ENCODE results near the gene THBD.
A peak's percentile ranks its signal among the peaks of the same experiment; 100 is the strongest.

Gene THBD

GRCh38 chr20:23011008-23011721 lies 38.3 kb downstream of the THBD start:
- TF ChIP-seq, protein P1, sequence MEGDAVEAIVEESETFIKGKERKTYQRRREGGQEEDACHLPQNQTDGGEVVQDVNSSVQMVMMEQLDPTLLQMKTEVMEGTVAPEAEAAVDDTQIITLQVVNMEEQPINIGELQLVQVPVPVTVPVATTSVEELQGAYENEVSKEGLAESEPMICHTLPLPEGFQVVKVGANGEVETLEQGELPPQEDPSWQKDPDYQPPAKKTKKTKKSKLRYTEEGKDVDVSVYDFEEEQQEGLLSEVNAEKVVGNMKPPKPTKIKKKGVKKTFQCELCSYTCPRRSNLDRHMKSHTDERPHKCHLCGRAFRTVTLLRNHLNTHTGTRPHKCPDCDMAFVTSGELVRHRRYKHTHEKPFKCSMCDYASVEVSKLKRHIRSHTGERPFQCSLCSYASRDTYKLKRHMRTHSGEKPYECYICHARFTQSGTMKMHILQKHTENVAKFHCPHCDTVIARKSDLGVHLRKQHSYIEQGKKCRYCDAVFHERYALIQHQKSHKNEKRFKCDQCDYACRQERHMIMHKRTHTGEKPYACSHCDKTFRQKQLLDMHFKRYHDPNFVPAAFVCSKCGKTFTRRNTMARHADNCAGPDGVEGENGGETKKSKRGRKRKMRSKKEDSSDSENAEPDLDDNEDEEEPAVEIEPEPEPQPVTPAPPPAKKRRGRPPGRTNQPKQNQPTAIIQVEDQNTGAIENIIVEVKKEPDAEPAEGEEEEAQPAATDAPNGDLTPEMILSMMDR (IDR thresholded peaks at IDR 0.05): no peak

DNA sequence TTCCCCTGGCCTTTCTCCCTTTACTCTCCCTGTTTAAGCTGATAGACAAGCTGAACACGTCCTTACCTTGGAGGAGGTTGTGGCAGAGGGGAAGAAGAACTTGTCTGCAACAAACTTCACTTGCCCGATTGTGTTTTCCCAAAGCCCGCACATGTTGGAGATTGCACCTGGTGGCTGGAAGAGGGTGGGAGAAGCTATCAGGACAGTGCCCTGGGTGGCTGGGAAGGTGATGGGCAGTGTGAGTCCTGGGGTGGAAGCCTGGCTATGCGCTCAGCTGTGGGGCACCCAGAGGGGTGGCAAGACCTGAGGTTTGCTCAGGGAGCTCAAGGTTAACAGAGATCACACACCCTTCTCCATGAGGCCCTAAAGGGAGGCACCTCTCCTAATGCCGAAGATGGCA lies 39.4 kb downstream of the THBD start:
- Histone ChIP-seq H3K27ac (no peak overlapping the region), H3K4me3 (no peak overlapping the region)
- TF ChIP-seq, protein P1 (IDR thresholded peaks at IDR 0.05): no peak
- DNase-seq (ENCODE audit: low spot score): peak; percentile 54

More at GRCh38 chr20:23011008-23011721, 38.3 kb downstream of the THBD start:
- peak; percentile 26 for DNase-seq (ENCODE audit: low spot score)
- H3K4me3 ChIP-seq: no peak overlapping the region
- H3K27ac ChIP-seq: no peak overlapping the region

GRCh38 chr20:23009636-23010035 lies 39.8 kb downstream of the THBD start:
- H3K4me3 ChIP-seq: no peak overlapping the region
- no peak overlapping the region for H3K27ac ChIP-seq
- DNase-seq (ENCODE audit: low spot score): no peak
- TF ChIP-seq, protein P1 (IDR thresholded peaks at IDR 0.05): no peak

DNA sequence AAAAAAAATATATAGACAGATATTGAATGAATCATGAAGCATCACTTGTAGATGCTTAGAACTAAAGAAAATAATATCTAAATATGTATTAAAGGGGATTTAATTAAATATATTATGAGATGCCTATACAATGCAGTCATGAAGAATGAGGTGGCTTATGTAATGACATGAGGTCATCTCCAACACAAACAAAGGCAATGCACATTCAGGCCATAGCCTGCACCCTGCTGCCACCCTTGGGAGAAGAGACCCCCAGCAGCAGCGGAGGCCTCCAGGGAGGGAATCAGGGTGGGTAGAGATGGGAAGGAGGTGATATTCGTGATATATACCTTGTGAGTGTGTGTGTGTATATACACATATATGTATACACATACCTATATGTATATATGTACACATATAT lies 40.8 kb downstream of the THBD start:
- no peak overlapping the region for H3K4me3 ChIP-seq
- H3K27ac ChIP-seq: no peak overlapping the region
- DNase-seq (ENCODE audit: low spot score): no peak
- TF ChIP-seq, protein P1 (IDR thresholded peaks at IDR 0.05): no peak

DNA sequence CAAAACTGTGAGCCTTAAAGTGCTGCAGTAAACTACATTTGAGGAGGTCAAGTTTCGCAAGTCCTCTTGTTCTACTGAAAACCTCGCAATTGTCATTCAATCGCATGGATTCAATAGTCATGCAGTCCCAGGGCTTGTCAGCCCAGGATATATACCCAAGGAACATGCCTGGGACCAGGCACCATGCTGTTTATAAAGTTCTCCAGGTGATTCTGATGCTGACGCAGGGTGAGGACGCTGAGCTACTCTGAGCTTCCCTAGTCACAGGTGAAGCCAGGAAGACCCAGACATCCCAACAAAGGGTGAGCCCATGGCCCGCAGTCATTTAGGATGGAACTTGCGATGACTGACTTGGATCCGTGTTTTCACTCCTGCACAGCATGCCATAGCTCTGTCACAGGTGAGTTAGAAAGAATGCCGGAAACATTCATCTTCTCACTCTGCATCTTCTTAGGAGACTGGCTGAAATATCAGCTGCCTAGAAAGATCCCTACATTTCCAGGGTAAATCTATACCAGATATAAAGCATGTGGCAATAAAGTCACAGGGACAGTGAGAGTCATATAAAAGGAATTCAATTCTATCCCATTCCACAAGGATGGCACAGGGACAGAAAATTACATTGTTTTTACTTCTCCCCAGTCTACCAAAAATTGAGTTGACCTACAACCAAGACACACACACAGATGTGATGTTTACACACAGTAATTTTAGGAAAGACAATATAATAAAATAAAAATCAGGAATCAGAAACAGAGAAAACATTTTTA lies 41.4 kb downstream of the THBD start:
- TF ChIP-seq, protein P1 (IDR thresholded peaks at IDR 0.05): no peak

GRCh38 chr20:23007462-23007861 lies 42.0 kb downstream of the THBD start:
- Histone ChIP-seq H3K4me3 (no peak overlapping the region), H3K27ac (no peak overlapping the region)
- TF ChIP-seq, protein P1 (IDR thresholded peaks at IDR 0.05): no peak
- DNase-seq (ENCODE audit: low spot score): no peak

More for the DNA sequence above, 41.4 kb downstream of the THBD start:
- H3K27ac ChIP-seq: no peak overlapping the region
- DNase-seq (ENCODE audit: low spot score): no peak
- H3K4me3 ChIP-seq: no peak overlapping the region

Measured in coronary artery (tissue), 2 donors.